Kidney (tissue), 14 donors: ENCODE data around the gene BPIFA1. TPM values are rescaled to one million over a fixed set of nuclear protein-coding genes. Genes with fewer than 3 reads are reported as not detected.

Source experiments
- DNase-seq, 5 donors: peaks; one replicate each; pipeline ENCODE4 v3.0.0-alpha.2; 2013 to 2020
- FAIRE-seq: peaks from 2 replicates; lab custom pipeline; 2012; peaks lifted over from hg19 to GRCh38; lab: Jason Lieb, UNC
- H3K27ac ChIP-seq, 2 donors: one replicate each; pipeline ENCODE4 v1.7.0; 2013; ENCODE audit warnings: low read depth in 2 of 2, low read length in 2 of 2, inconsistent platforms in 1 of 2
- H3K27me3 ChIP-seq: one replicate; pipeline ENCODE4 v1.7.1; 2013; ENCODE audit warnings: low read length, inconsistent platforms; ENCODE audit not compliant: control insufficient read depth, insufficient read depth
- H3K36me3 ChIP-seq, 3 donors: one replicate each; pipeline versions ENCODE4 v1.7.0 to v1.7.1; 2013; ENCODE audit warnings: low read length in 3 of 3, control low read depth in 1 of 3, inconsistent platforms in 1 of 3; ENCODE audit not compliant: insufficient read depth in 3 of 3, control insufficient read depth in 2 of 3
- H3K4me1 ChIP-seq, 3 donors: one replicate each; pipeline versions ENCODE4 v1.7.0 to v1.7.1; 2013; ENCODE audit warnings: low read length in 3 of 3, inconsistent platforms in 1 of 3, low read depth in 1 of 3; ENCODE audit not compliant: control insufficient read depth in 2 of 3, insufficient read depth in 2 of 3
- H3K4me3 ChIP-seq, 3 donors: one replicate each; pipeline versions ENCODE4 v1.7.0 to v1.8.1; 2013; ENCODE audit warnings: low read length in 3 of 3, control low read depth in 1 of 3, inconsistent platforms in 1 of 3
- H3K9ac ChIP-seq, 3 donors: one replicate each; pipeline versions ENCODE4 v1.7.0 to v1.7.1; 2013; ENCODE audit warnings: low read length in 3 of 3, control low read depth in 1 of 3, inconsistent platforms in 1 of 3
- H3K9me3 ChIP-seq, 3 donors: one replicate each; pipeline versions ENCODE4 v1.7.0 to v1.7.1; 2013; ENCODE audit warnings: low read length in 3 of 3, control low read depth in 1 of 3, inconsistent platforms in 1 of 3; ENCODE audit not compliant: control insufficient read depth in 2 of 3, insufficient read depth in 1 of 3
- CTCF ChIP-seq: IDR thresholded peaks from 3 replicates; pipeline ENCODE4 v1.5.1; 2012; ENCODE audit warnings: mild to moderate bottlenecking, moderate library complexity, borderline replicate concordance; ENCODE audit not compliant: insufficient read depth; ENCODE audit errors: extremely low read depth
- intact Hi-C: fragments of 100-400 bp; cut with DNase I; formaldehyde crosslinking; loops from one replicate; pipeline ENCODE4 v1.11.1; 2022
- polyA plus RNA-seq: library from polyadenylated mRNA; stranded (reverse); fragments of 350-450 nt; fragmentation: Illumina TruSeq; extraction: RNeasy Lipid Tissue Mini Kit (QIAGEN cat#74804); gene quantifications from one replicate; pipeline ENCODE4 v1.2.3, GENCODE V29; 2014; ENCODE audit warnings: low read depth, low replicate concordance; ENCODE audit not compliant: insufficient read depth
- total RNA-seq: library from RNA; stranded (reverse); fragmentation: NEBNext Ultra II Directional; extraction: Animal tissue kit (Norgen Biotek cat#: 25700); gene quantifications from one replicate; pipeline ENCODE4 v1.2.1, GENCODE V29; 2021
- donor health status: control.
- donor health status: control.
- donor health status: control.
- donor health status: control.
- donor health status: control.
- donor health status: DM: yes; HTN: yes; CAD: no.
- donor health status: Normal renal cell carcinoma (clear cell type).

The BPIFA1 gene
- total and polyA plus RNA-seq, 2 donors from 2014 or later, result not detected

GRCh38 chr20:33252460-33252859 is 16.7 kb downstream of the BPIFA1 start:
- H3K27ac ChIP-seq, result no peak overlapping the region
- no peaks in the 10 kb centered on the region for H3K27me3 ChIP-seq
- no peak overlapping the region for H3K9ac ChIP-seq
- intact Hi-C loops, result no loop called here
- no peak overlapping the region for H3K4me3 ChIP-seq
- no peak for TF ChIP-seq CTCF
- no peak for FAIRE-seq
- peaks cover 0 to 3% (median 0%) of the 10 kb centered on the region in 3 donors for H3K4me1 ChIP-seq
- no peaks in the 10 kb centered on the region for H3K36me3 ChIP-seq
- H3K9me3 ChIP-seq, result no peaks in the 10 kb centered on the region
- no peak for DNase-seq

GRCh38 chr20:33255005-33255404 is 19.2 kb downstream of the BPIFA1 start:
- intact Hi-C loops, result no loop called here
- Histone ChIP-seq H3K4me3 (no peak overlapping the region), H3K27ac (no peak overlapping the region), H3K36me3 (no peaks in the 10 kb centered on the region), H3K27me3 (no peaks in the 10 kb centered on the region), H3K4me1 (peaks cover 0 to 3% (median 0%) of the 10 kb centered on the region in 3 donors), H3K9me3 (no peaks in the 10 kb centered on the region), H3K9ac (no peak overlapping the region)
- FAIRE-seq (no peak), DNase-seq (no peak)
- no peak for TF ChIP-seq CTCF

GRCh38 chr20:33257237-33257636 is 21.4 kb downstream of the BPIFA1 start:
- no peak for FAIRE-seq
- Histone ChIP-seq H3K9ac (no peak overlapping the region), H3K27me3 (no peaks in the 10 kb centered on the region)

More at GRCh38 chr20:33257237-33257636, 21.4 kb downstream of the BPIFA1 start:
- H3K4me1 ChIP-seq, result no peaks in the 10 kb centered on the region
- no peak for DNase-seq
- no peak for TF ChIP-seq CTCF
- intact Hi-C loops, result no loop called here
- H3K9me3 ChIP-seq, result no peaks in the 10 kb centered on the region
- no peaks in the 10 kb centered on the region for H3K36me3 ChIP-seq
- no peak overlapping the region for H3K27ac ChIP-seq
- no peak overlapping the region for H3K4me3 ChIP-seq
